Fibroblast of peridontal ligament (primary cell): Measurements from ENCODE around the gene DNAH1.

ENCODE experiments used
- DNase-seq: peaks from one replicate; pipeline ENCODE4 v3.0.0-alpha.2; 2010; ENCODE audit errors: extremely low read depth

DNAH1 gene

GRCh38 chr3:52402706-52403270 is 86.7 kb downstream of the DNAH1 start:
- no peak for DNase-seq

- DNase-seq: no peak
Measured at GRCh38 chr3:52403271-52403841, 87.2 kb downstream of the DNAH1 start.

GRCh38 chr3:52403955-52404354 is 87.8 kb downstream of the DNAH1 start:
- no peak for DNase-seq

GRCh38 chr3:52404391-52404790 is 88.3 kb downstream of the DNAH1 start:
- DNase-seq: no peak

- DNase-seq: no peak
Measured at GRCh38 chr3:52405066-52405465, 88.9 kb downstream of the DNAH1 start.

GRCh38 chr3:52405601-52406110 is 89.5 kb downstream of the DNAH1 start:
- no peak for DNase-seq

GRCh38 chr3:52406231-52406661 is 90.1 kb downstream of the DNAH1 start:
- no peak for DNase-seq

- no peak for DNase-seq
Measured at GRCh38 chr3:52406791-52407510, 90.8 kb downstream of the DNAH1 start.

GRCh38 chr3:52407779-52408178 is 91.7 kb downstream of the DNAH1 start:
- DNase-seq: no peak

GRCh38 chr3:52408466-52408865 is 92.3 kb downstream of the DNAH1 start:
- DNase-seq: no peak

GRCh38 chr3:52415800-52416199 is 99.7 kb downstream of the DNAH1 start:
- DNase-seq: no peak

GRCh38 chr3:52420388-52420787 is 104.3 kb downstream of the DNAH1 start:
- no peak for DNase-seq

- no peak for DNase-seq
Measured at GRCh38 chr3:52422669-52423068, 106.5 kb downstream of the DNAH1 start.

GRCh38 chr3:52423173-52423572 is 107.1 kb downstream of the DNAH1 start:
- no peak for DNase-seq

- DNase-seq: peak; percentile 93
Measured at GRCh38 chr3:52428151-52429005, 112.3 kb downstream of the DNAH1 start.

GRCh38 chr3:52429031-52429430 is 112.9 kb downstream of the DNAH1 start:
- DNase-seq: no peak

- DNase-seq: no peak
Measured at GRCh38 chr3:52429779-52430415, 113.8 kb downstream of the DNAH1 start.

- DNase-seq: no peak
Measured at GRCh38 chr3:52430416-52430810, 114.3 kb downstream of the DNAH1 start.

GRCh38 chr3:52431459-52432223 is 115.5 kb downstream of the DNAH1 start:
- no peak for DNase-seq

- no peak for DNase-seq
Measured at GRCh38 chr3:52432225-52432624, 116.1 kb downstream of the DNAH1 start.

- DNase-seq: no peak
Measured at GRCh38 chr3:52432691-52433141, 116.6 kb downstream of the DNAH1 start.
